ENCODE measurements around the gene CCDC70.

DNA sequence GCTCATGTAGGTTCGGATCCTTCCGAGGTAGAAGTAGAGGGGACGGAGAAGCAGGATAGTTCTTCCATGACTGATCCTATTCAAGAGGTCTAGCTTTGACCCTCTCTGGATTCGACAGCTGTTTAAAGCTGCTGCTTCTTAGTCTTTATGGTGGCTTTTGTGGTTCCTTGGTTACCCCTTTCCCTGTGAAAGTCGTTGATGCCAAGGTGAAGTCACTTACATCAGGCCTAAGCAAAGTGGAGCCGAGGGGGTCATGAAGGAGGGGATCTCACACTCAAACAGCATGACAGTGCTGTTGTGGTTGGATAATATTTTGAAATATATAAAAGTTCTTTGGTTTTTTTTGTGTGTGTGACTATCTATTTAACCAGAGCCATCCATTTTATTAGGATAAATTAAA lies 8.1 kb downstream of the CCDC70 start:
- TF ChIP-seq, protein P1, sequence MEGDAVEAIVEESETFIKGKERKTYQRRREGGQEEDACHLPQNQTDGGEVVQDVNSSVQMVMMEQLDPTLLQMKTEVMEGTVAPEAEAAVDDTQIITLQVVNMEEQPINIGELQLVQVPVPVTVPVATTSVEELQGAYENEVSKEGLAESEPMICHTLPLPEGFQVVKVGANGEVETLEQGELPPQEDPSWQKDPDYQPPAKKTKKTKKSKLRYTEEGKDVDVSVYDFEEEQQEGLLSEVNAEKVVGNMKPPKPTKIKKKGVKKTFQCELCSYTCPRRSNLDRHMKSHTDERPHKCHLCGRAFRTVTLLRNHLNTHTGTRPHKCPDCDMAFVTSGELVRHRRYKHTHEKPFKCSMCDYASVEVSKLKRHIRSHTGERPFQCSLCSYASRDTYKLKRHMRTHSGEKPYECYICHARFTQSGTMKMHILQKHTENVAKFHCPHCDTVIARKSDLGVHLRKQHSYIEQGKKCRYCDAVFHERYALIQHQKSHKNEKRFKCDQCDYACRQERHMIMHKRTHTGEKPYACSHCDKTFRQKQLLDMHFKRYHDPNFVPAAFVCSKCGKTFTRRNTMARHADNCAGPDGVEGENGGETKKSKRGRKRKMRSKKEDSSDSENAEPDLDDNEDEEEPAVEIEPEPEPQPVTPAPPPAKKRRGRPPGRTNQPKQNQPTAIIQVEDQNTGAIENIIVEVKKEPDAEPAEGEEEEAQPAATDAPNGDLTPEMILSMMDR (IDR thresholded peaks at IDR 0.05): no peak
- TF ChIP-seq POLR2AphosphoS5 (IDR thresholded peaks at IDR 0.05): no peak
- no peak for TF ChIP-seq POLR2A (IDR thresholded peaks at IDR 0.05)
